Measurements from ENCODE around the gene PRPF6.
"Not testable (repeated sequence)": the region's sequence is repeated elsewhere in the genome, so short reads cannot be mapped to it uniquely, and the experiment has no call there.

Gene PRPF6

DNA sequence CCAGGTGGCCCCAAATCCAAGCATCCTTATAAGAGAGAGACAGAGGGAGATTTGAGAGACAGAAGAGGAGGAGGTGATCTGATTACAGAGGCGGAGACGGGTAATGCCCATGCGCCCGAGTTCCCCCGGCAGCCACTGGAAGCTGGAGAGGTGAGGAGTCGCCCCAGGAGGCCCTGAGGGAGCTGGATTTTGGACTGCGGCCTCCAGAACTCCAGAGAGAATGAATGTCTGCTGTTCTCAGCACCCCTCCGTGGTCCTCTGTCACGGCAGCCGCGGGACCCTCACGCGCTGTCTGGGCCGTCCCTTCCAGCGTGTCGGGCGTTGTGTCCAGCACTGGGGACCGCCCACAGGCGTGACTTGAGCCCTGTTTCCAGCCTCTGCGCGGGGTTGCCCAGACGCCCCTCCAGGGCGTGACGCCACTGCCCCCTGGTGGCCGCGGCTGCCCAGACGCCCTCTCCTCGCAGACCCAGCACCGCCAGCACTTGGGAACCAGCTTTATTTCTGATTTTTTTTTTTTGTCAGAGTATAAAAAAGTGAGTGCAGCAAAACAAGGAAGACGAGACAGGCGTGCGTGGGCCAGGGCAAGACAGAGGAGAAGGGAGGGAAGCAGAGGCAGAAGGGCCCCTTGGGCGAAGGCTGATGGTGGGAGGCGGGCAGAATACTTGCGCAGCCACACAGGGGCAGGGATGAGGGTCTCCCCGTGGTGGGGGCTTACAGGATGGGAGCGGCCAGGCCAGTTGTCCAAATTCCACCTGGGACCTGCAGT, 7.1 kb upstream of the PRPF6 start:
- peak; percentile 68 for DNase-seq (ENCODE audit: low read depth)

DNA sequence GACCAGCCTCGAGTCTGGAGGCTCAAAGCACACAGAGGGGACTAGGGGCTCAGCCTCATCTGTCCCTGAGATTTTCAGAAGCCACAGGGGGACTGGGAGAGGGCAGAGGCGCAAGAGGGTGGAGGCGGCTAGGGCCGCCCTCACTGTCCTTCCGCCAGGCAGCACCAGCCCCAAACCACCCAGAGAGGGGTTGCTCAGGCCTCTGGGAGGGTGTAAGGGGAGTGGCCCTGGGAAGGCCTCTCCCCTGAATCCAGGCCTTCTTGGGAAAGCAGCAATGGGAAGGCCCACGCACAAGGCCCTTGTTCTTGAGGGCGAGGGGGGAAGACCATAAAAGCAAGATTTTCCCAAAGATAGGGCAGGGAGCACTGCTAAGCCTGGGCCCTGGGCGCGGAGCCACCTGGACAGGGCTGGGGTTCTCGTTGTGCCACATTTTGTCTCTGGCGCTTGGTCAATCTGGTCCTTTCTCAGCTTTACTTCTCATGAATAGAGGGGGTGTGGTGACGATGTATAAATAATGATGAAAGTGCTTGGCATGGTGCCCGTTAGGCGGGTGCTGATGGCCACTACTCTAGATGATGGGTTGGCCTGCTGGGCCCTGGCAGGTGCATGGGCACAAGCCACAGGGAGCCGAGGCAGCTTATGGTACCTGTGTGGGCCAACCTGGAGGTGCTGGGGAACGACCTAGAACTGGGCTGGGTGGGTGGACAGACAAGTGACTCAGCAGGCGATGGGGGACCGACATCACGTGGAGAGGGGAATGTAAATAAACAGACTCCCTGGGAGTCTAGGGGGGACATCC, 6.3 kb upstream of the PRPF6 start:
- no peak for DNase-seq (ENCODE audit: low read depth)

DNA sequence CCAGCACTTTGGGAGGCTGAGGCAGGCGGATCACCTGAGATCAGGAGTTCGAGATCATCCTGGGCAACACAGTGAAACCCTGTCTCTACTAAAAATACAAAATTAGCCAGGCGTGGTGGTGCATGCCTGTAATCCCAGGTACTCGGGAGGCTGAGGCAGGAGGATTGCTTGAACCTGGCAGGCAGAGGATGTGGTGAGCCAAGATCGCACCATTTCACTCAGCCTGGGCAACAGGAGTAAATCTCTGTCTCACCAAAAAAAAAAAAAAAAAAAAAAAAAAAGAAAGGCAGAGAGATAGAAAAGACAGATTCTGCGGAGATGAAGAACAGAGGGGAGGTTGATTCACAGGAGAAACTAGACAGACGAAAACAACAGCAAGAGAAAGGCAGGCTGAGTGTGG, 4.4 kb upstream of the PRPF6 start:
- DNase-seq (ENCODE audit: low read depth): not testable (repeated sequence)

DNA sequence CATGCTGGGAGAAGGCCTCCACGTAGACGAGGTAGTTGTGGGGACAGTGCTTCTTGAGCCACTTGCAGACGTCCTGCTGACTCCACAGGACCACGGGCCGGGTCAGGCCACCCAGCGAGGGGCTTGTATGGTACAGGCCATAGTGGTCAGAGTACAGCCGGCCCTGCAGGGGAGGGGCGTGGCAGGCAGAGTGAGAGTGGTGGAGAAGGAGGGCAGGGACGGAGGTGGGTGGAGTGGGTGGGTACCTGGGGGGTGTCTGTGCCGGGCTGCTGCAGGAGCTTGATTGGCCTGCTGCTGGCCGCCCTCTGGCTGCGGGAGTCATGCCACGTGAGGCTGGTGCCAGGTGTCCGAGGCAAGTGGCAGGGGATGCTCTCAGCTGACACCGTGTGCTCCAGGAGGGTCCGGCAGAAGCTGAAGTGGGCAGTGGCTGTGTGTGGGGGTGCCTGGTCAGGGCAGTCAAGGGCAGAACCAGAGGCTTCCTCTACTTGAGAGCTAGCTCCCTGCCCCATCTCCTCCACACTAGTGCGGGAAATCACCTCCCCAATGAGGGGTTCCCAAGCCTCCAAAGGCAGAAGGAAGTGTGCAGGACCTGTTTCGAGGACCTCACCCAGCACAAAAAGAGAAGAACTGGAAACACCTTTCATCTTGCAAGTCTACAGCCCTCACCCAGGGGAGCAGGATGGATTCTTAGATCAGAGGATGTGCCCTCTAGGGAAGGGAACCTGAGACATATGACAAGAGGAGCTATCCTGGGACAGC, 3.8 kb upstream of the PRPF6 start:
- no peak for DNase-seq (ENCODE audit: low read depth)

DNA sequence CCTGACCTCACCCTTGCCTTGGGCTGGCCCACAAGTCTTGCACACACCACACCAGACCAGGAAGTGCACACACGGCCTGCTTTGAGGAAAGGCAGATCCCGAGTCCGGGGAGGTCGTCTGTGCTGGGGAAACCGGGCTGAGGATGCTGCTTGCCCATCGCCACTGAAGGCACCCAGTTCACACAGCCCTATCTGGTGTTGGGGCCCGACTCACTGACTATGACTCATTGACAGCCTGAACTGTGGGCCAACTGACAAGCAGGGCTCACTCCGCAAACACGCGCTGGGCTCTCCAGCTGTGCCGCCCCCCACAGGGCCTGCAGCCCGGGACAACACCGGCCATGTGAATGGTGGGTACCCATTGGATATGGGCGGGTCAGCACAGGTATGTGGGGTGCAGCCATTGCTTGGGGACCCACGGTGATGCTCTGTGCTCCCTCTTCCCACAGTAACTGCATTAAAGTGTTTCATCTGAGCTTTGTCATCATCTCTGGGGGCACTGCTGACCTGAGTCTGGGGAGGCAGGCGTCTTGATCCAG, 3.1 kb upstream of the PRPF6 start:
- DNase-seq (ENCODE audit: low read depth): no peak

DNA sequence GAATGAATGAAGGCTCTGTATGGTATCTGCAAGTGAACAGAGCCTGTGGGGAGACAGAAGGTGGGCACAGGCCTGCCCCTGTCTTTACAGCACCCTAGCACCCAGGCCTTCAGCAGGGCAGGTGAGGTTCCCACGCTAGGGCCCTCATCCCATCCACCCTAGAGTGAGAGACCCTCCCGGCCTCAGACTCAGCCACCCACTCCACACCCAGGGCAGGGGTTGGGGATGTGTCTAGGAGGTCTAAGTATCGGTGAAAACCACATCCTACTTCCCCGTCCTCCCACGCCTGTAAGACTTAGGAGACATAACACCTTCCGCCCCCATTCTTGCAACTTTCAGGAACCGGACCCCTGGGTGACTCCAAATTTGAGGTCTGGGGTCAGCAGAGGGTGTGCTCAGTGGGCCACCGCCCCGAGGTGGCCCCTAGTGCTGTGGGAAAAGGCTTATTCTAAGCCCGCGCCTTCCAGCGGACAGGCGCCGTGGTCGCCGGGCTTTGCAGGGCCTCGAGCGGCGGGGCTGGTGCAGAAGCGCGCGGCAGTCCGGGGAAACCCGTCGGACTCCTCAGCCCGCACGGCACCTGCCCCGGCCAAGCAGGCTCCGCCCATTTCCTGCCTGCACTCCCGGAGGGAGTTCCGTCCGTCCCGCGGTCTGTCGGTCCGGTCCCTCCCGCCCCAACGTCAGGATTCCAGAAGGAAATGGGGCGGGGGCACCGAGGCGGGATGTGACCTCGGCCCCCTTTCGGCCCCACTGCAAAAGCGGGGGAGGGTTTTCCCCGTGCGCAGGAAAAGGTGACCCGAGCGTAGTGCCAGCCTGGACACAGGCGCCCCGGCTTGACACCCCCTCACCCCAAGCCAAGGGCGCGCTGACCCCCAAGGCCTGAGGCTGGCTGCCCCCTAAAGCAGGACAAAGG, 2.4 kb upstream of the PRPF6 start:
- DNase-seq (ENCODE audit: low read depth): peak; percentile 40

DNA sequence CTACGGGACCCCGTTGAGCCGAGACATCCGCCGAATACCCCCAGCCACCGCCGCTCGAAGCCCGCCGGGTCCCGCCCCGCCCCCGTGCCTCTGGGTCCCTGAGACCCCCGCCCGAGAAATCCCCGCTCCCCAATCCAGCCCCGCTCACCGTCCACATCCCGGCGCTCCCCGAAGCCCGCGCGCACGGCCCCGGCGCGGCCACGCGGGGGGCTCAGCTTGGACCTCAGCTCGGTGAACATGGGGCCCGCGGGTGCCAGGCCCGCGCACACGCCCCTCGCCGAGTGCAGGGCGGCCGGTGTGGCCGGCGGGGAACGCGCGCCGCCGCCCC, 1.7 kb upstream of the PRPF6 start:
- DNase-seq (ENCODE audit: low read depth): no peak

DNA sequence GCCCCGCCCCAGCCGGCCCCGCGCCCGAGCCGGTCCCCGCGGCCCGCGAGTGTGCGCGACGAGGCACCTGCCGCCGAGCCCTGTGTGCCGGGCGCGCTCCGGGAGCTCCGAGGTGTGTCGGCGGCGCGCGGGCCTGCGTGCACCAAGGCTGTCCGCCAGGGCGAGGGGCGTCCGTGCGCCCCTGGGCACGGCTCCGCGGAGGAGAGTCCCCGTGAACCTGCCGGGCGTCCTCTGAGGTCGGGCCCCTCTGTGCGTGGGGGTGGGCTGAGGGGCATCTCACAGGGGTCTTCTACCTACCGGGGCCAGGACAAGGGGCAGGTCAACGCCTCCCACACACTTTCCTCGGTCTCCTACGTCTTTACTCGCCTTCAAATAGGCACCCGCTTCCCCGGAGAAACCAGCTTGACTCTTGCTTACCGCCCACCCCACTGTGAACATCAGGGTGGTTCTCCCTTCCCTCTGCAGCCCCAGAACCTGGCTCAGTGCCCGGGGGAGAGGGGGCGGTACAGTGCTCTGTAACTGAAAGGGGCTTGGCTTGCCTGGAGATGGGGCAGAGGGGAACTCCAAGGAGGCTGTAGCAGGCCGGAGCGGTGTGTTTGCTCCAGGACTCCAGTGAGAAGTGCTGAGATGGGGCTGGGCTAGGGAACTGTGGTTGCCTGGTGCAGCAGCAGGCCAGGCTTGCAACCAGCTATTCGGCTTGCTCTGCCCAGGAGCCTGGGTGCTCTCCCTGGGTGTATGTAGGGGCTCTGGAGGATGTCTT, 1.2 kb upstream of the PRPF6 start, which contains the start of gene SAMD10:
Gene SAMD10, minus strand, starts transcription at position 86 of the 760 bp plus-strand sequence. CDS start 175 bp downstream, outside the sequence.
- DNase-seq (ENCODE audit: low read depth): peak; percentile 49

DNA sequence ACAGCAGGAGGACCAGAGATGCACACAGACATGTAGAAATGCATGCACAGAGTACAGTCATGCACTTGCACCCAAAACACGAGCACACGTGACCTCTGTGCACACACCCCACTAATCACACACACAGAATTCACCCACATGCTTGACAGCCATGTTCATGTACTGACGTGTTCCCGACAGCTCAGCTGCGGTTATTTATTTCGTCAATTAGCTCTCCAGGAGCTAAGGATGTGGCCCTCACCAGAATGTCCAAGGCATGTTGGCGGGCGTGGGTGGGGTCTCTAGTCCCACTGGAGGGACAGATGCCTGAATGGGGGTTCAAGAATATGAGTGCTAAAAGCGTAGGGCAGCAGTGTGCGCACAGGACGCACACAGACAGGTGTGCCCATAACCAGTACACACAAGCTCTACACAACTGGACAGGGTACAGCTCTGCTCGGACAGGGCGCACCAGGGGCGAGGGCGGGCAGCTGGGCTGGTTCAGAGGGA, 571 bp upstream of the PRPF6 start:
- no peak for DNase-seq (ENCODE audit: low read depth)

DNA sequence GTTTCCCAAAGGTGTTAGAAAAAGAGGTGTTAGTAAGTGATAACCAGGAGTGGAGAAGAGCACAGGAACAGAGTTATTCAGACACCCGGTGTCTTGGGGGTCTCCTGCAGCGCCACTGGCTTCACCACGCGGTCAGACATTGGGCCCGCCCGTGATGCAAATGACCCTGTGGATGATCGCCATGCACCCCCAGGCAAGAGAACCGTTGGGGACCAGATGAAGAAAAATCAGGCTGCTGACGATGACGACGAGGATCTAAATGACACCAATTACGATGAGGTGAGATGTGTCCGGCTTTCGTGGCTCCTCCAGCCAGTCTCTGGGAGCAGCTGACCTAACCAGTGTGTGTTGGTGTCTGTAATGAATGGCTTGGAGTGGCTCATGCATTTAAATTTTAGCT, 2.0 kb downstream of the PRPF6 start:
- no peak for DNase-seq (ENCODE audit: low read depth)

DNA sequence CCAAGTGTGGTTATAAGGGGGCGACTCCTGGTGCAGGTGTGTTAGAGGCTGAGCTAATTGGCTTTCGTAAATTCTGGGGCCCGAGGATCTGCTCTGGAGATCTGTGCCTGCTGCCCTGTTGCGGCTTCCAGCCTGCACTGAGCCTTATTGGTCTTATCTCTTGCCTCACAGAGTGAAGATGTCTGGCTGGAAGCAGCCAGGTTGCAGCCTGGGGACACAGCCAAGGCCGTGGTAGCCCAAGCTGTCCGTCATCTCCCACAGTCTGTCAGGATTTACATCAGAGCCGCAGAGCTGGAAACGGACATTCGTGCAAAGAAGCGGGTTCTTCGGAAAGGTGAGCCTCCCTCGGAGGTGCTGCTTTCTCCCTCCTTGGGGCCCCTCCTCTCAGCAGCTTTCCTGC, 20.0 kb downstream of the PRPF6 start:
- DNase-seq (ENCODE audit: low read depth): no peak

DNA sequence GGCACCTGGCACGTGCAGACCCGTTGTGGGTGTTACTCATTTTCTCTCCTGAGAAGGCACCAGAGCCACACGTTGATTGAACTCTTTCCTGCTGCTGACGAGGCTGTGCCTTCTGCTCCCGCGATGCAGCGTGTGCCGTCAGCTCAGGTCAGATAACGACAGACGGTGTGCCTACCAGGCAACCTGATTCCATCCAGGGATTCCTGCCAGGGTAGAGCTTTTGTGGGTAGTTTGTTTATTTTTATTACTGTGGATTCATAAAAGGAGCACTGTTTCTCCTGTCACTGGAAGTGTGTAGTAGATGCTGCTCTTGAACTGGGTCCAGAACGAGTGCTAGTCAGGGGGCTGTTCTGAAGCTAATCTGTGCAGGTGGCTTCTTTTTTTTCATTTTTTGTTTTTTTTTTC, 20.7 kb downstream of the PRPF6 start:
- no peak for DNase-seq (ENCODE audit: low read depth)

DNA sequence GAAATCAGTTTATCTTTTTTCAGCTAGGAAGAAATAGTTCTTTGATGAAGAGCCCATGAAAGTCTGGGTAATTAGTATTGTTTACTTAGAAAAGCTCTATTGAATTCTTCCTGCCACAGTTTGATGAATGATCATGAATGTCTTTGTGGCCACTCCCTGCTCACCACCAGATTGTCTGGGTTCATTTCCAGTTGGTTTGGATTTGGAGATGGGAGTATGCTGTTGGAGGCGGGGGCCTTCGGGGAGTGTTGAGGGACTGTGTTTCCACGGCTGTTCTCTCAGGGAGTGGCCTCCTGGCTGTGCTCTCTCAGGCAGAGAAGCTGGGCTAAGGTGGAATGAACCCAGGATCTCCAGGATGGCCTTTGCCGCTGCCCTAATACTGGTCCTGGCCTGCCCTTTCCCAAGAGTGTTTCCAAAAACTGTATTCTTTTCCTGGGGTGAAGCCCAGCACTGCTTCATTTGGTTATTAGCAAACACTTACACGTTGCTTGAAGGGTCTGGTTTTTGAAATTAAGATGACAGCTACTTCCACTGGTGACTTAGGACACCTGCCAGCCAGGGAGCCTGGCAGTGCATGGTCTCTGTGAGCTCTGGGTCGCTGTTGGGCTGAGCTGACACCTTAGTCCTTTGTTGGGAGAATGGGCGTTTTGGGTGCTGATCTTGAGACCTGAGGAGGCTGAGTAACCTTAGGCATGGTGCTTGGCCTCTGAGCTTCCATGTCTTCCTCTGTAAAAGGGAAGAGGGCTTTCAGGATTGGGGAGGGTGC, 23.2 kb downstream of the PRPF6 start:
- no peak for DNase-seq (ENCODE audit: low read depth)

DNA sequence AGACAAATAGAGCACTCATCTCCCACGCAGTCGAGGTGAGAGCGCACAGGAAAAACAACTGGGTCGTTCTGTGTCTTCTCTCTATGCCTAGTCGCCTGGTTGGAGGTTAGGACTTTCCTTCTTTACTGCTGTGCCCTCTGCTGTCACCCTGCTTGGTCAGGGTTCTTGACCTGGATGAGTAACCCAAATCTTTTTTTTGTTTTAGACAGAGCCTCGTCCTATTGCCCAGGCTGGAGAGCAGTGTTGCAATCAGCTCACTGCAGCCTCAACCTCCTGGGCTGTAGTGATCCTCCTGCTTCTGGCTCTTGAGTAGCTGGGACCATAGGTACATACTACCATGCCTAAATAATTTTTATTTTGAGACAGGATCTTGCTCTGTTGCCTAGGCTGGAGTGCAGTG, 24.5 kb downstream of the PRPF6 start:
- no peak for DNase-seq (ENCODE audit: low read depth)

DNA sequence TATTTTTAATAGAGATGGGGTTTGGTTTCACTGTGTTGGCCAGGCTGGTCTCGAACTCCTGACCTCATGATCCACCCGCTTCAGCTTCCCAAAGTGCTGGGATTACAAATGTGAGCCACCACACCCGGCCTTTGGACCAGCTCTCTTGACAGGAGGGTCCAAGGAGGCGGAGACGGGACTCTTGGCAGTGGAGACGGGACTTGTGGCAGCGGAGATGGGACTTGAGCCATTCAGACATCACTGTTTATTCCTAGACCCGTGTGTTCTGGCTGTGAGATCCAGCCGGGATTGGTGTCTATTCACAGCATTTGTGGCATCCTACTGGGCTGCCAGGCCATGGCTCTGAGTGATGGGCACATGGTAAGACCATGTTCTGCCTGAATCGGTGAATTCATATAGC, 25.6 kb downstream of the PRPF6 start:
- DNase-seq (ENCODE audit: low read depth): no peak

DNA sequence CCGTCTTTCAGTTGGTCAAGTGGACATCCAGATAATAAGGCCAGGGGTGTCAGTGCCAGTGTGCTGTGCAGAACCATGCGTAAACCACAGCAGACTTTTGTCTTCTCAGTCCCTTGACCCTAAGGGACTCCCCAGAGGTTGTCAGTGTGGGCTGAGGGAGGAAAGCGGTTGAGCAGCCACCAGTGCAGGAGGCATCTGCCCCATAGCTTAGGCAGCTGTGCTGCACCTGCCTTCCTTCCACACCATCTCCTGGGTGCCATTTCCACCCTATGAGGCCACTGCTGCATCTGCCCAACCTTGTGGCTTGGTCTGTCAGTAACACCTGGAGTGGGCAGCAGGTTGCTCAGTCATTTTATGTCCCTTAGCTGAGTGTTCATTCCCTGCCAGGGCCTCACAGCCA, 26.0 kb downstream of the PRPF6 start:
- DNase-seq (ENCODE audit: low read depth): no peak

DNA sequence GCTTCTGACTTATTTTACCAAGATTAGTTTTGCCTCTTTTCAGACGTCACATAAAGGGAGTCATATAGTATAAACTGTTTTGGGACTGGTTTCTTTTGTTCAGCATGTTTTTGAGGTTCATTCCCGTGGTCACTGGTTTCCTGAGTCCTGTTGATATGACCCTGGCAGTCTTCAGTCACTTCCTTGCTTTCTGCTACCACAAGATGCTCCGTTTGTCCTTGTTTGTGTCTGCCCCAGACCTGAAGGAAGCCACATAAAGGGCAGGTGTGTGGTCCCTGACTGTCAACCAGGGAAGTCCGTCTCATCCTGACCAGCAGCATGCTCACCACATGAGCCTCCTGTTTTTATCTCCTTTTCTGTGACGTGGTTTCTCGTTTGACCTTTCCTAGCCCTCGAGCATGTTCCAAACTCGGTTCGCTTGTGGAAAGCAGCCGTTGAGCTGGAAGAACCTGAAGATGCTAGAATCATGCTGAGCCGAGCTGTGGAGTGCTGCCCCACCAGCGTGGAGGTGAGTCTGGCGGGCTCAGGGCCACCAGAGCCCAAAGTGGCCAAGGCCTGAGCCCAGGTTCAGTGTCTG, 29.0 kb downstream of the PRPF6 start:
- DNase-seq (ENCODE audit: low read depth): no peak

DNA sequence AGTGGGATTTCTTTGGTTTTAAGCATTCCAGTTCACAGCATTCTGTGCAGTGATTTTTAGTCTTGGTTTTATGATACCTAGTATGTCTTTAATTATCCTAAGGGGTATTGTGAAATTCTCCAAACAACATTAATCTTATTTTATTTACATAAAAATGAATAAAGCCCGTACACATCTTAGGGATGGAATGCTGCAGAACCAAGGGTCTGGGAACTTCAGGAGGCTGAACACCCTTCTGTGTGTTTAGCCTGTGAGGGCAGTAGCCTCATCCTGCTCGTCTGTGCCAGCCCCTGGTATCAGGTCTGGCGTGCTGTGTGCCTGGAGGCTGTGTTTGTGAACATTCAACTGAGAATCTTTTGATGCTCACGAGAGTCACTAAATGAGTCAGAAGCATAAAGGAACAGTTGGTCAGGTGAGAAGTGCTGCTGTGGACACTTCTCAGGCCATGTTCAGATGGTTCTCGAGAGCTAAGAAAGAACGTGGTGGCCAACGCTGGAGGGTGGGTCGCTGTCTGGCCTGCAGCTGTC, 29.8 kb downstream of the PRPF6 start:
- DNase-seq (ENCODE audit: low read depth): no peak

DNA sequence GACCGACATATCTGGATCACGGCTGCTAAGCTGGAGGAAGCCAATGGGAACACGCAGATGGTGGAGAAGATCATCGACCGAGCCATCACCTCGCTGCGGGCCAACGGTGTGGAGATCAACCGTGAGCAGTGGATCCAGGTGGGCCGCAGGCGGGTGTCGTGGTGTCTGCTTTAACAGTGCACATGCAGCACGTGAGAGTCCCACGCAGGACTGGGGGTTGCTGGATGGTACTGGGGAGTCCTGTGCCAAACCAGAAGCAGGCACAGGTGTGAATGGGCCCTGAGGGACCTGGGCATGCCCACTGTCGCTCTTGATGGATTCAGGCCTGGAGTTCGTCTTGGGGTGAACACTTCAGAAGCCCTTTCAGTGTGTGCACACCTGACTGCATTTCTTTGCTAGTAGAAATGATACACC, 30.4 kb downstream of the PRPF6 start:
- no peak for DNase-seq (ENCODE audit: low read depth)
